ENCODE data around the gene CTSD.

DNA sequence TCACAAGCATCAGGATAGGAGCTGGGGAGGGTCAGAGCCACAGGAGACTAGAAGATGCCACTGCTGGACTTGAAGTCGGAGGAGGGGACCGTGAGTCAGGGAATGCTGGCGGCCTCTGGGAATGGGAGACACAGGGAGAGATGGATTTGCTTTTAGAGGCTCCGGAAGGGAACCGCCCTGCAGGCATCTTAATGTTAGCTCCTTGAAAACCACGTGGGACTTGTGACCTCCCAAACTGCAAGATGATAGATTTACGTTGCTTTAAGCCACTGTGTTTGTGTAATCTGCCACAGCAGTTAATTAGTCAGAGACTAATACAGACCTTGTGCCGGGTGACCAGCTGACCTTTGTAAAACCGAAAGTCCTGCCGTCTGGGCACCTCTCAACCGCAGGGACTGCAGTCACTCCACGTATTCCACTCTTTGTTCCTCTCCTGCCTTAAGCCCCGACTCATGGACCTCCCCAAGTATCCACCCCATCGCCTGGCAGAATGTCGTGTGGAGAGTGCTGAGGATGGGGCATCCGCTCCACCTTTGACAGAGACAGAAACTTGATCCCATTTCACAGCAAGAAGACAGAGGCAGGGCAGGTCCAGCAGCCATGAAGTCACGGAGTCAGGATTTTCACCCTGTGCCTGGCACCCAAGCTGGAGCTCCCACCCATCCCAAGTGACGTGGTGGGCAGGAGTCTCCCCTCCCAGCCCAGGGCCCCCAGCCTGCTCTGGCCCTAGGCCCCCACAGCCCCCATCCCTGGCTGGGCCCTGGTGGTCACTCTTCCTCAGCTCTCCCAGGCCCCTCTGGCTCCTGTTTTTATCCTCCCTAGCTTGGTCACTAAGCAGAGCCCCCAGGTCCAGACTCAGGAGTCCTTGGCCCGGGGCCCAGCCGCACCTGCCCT, 19.4 kb upstream of the CTSD start:
- TF ChIP-seq, protein P1, sequence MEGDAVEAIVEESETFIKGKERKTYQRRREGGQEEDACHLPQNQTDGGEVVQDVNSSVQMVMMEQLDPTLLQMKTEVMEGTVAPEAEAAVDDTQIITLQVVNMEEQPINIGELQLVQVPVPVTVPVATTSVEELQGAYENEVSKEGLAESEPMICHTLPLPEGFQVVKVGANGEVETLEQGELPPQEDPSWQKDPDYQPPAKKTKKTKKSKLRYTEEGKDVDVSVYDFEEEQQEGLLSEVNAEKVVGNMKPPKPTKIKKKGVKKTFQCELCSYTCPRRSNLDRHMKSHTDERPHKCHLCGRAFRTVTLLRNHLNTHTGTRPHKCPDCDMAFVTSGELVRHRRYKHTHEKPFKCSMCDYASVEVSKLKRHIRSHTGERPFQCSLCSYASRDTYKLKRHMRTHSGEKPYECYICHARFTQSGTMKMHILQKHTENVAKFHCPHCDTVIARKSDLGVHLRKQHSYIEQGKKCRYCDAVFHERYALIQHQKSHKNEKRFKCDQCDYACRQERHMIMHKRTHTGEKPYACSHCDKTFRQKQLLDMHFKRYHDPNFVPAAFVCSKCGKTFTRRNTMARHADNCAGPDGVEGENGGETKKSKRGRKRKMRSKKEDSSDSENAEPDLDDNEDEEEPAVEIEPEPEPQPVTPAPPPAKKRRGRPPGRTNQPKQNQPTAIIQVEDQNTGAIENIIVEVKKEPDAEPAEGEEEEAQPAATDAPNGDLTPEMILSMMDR (IDR thresholded peaks at IDR 0.05): no peak
- TF ChIP-seq POLR2A (IDR thresholded peaks at IDR 0.05): no peak
